NCI-H128 (cell line): ENCODE measurements around the gene NAV1.

ENCODE experiments used
- DNase-seq: peaks from one replicate; lab custom pipeline; 2025; ENCODE audit not compliant: unreplicated experiment; lab: John Stamatoyannopoulos, UW

The NAV1 gene

DNA sequence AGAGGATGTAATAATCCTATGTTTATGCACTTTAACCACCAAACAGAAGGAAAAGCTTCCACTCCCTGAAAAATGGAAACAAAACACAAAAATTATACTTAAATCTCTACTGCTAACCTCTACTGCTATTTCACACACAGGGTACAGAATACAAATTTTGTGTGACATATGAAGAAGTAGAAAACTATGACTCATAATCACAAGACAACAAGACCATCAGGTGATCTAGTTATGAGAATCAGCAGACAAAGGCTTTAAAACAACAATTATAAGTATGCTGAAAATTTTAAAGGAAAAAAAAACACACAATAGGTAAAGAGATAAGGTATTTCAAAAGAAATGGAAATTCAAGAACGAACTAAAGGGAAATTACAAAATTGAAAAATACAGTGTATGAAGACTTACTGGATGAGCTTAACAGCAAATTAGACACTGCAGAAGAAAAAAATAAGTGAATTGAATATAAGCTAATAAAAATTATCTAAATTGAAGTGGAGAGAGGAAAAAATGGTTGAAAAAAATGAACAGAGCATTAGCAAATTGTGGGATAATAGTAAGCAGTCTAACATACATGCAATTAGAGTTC is 13.6 kb upstream of the NAV1 start:
- DNase-seq = no peak

DNA sequence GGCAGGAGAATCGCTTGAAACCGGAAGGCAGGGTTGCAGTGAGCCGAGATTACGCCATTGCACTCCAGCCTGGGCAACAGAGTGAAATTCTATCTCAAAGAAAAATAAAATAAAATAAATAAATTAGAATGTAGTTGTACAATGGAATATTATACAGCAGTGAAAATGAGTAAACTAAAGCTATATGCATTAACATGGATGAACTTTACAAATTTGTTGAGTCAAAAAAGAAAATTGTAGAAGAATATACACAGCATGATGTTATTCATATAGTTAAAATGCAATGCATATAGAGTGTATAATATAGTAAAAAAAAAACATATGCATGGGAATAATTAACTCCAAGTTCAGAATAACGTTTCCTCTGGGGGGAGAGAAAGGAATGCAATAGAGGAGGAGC is 11.0 kb upstream of the NAV1 start:
- DNase-seq = no peak

DNA sequence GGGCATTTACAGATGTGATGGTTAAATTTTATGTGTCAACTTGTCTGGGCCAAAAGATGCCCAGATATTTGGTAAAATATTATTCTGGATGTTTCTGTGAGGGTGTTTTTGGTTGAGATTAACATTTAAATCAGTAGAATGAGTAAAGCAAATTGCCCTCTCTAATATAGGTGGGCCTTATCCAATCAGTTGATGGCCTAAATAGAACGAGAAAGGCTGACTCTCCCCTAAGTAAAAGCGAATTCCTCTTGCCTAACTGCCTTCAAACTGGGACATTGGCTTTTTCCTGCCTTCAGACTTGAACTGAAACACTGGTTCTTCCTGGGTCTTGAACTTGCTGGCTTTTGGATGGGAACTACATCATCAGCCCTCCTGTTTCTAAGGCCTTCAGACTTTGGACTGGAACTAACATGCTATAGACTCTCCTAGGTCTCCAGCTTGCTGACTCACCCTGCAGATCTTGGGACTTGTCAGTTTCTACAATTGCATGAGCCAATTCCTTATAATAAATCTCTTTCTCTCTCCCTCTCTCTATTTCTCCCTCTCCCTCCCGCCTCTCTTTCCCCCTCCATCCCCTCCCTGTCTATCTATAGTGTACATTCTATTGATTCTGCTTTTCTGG is 10.2 kb upstream of the NAV1 start:
- DNase-seq = no peak

GRCh38 chr1:201530741-201531531 is 8.0 kb upstream of the NAV1 start:
- DNase-seq = peak; percentile 64

GRCh38 chr1:201531551-201532425 is 7.1 kb upstream of the NAV1 start:
- no peak for DNase-seq

DNA sequence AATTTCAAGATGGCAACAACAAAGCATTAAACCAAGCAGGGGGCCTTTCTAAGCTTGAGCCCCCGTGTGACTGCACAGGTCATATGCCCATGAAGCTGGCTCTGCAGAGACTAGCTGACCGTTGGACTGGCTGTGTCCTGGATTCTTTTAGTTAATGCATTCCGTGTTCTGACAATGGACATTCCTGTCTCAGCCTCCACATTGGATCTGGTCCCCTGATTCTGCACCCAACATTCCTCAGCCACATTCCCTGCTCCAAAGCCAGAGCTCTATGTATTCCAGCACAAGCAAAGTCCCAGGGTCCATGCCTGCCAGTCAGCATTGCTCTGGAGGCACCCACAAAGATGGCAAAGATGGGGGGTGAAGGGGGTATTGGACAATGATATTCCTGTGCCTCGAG is 5.1 kb upstream of the NAV1 start:
- DNase-seq = no peak

- DNase-seq = no peak
Measured at GRCh38 chr1:201535046-201535918, 3.6 kb upstream of the NAV1 start.

GRCh38 chr1:201535919-201536245 is 3.0 kb upstream of the NAV1 start:
- DNase-seq = no peak

DNA sequence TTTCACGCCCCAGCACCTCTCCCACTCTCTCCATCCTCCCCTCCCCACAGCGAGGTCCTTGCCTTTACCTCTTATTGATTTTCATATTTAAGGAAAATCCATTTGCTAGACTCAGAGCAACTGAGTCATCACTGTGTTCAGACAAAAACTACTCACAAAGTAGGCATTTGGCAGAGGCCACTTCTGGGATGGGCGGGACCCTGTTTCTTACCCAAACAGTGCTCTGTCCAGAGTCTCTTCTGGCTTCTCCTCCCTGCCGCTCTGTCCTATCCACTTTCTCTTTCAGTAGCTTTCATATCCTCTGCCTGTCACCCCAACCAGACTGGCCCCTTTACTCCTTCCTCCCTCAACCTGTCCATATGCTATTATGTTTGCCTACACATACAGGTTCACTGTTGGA is 2.4 kb upstream of the NAV1 start:
- no peak for DNase-seq

GRCh38 chr1:201537028-201537427 is 1.9 kb upstream of the NAV1 start:
- no peak for DNase-seq

GRCh38 chr1:201537467-201537866 is 1.5 kb upstream of the NAV1 start:
- no peak for DNase-seq

- no peak for DNase-seq
Measured at GRCh38 chr1:201537891-201538611, 876 bp upstream of the NAV1 start.

DNA sequence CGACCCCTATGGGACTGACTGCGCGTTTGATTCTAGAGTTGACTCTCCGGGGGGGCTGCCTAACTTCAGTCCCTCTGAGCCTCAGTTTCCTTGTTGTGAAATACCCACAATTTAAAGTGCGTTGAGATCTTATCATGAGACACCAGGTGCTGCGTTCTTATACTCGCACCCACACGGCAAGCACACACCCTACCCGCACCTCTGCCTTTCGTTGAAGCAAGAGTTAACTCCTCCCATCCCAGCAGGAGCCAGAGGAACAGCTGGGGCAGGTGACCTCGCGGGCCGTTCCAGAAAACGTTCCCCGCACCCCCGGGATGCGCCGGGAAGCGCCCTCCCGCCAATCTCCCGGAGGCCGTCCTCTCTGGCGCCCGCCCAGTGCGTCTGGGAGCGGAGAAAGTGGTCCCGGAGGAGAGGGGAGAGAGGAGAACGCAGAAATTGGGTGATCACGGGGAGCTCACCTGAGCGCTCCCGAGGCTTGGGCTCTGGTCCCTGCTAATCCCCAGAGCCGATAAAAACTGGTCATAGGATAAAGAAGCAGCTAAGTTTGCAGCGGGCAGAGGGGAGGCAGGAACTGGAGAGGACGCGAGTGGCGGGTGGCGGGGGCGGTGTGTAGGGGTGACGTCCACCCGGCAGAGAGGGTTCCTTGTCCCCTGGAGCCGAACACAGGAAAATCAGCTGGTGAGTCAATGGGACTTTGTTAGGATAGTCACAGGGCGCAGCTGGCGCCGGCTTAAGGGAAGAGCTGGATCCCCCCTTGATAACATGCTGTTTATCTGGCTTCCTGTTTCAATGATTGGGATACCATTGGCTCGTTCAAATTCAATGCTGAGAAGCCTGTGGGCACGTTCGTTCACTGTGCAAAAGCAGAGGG is 869 bp downstream of the NAV1 start:
- DNase-seq = peak; percentile 55

DNA sequence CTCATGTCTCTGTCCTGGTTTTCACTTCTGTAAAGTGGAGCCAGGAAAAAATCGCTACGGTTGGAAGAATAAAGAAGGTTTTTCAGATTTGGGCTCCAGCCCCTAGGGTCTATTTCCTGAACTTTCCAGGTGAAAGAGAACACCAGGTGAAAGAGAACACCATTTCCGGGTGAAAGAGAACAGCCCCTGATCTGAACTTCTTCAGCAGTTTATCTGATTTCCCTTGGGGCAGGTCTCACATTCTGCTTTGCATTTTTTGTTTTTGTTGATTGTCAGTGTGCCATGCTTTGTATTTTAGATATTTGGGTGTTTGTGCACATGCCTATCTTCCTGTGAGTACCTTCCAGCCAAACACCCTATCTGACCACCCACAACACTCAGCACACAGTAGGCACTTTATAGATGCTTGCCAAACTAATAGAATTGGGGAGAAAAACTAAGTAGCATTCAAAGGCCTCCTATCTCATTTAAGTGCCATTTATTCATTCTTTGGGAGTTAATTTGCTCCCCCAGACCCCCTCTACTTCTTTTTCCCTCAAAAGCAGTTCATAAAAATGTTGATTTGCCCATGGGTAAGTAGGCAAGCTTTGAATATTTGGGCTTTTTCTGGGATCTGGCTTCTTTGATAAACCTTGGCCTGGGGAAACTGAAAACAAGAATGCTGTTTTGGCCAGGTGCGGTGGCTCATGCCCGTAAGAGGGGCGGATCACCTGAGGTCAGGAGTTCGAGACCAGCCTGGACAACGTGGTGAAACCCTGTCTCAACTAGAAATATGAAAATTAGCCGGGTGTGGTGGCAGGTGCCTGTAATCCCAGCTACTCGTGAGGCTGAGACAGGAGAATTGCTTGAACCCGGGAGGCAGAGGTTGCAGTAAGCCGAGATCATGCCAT is 2.2 kb downstream of the NAV1 start:
- no peak for DNase-seq

DNA sequence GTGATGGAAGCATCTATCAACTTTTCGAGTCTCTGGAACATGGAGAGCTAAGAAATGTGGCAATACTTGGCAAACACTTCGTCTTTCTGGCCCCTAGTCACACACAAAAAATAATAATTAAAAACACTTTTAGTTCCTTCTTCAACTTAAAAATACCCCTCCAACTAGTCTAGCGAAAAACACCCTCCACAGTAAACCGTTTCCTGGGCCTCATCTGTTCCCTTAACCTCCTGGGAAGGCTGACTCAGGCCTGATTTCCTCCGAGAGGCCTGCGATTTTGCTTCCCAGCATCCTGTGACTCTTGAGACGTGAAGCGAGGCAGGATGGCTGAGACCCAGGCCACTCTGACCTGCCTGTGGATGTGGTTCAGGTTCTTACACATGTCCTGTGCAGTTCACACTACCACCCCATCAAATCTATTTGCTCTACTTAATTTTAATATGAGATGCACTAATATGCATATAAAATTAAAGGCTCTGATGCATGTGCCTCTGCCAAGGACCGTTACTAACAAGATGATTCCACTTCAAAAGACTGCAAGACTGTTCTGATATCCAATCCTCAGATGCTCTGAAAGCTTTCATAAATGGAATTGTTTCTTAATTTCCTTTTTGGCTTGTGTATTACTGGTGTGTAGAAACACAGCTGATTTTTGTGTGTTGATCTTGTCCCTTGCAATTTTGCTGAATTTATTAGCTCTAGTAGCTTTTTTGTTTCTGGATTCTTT is 3.5 kb downstream of the NAV1 start:
- DNase-seq = no peak

DNA sequence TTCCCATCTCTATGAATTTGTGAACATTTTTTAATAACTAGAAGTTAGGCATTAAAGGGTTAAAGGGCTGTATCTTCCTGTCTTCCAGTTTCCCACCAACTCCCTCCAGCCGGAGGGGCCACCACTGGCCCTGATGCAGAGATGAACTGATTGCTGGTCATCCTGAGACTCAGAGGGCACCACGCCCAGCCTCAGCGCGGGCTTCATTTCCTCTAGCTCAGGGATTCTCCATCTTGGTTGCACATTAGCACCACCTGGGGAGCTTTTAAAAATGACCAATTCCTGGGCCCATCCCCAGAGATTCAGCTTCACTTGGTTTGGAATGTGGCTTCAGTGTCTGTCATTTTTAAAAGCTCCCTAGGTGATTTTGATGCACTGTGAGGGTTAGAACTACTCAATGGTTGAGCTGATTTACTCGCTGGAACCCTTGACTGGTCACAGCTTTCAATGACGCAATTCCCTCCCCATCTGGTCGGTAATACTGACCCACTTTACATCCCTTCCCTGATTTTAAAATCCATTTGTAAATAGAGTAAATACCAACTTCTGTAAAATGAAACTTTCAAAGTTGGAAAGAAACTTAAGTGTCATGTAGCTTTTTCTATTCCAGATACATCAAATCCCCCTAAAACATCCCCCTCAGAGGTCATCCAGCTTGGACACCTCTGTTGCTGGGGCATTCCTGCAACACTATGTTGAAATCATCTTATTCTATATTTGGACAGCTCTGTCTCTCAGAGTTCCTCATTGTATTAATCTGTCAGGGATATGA is 5.1 kb downstream of the NAV1 start:
- DNase-seq = no peak

- no peak for DNase-seq
Measured at GRCh38 chr1:201544710-201545109, 5.8 kb downstream of the NAV1 start.
